ENCODE measurements around the gene CD40LG.

DNA sequence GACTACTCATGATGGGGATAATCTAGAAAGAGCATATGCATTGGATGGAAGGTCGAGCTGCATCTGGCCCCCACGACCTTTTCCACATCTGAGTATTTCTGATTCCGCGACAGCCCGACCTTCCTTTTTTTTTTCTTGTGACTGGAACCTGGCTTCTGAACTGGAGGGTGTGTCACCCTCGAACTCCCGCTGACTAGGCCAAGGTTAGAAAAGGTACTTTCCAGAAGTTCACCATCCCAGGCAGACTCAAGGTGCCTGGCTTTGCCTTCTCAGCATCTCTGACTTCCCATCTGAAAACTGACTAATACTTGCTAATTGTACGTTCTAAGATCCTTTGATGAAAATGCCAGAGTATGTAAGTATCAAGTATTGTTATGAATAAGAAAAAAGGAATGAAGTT lies 49.3 kb upstream of the CD40LG start:
- TF ChIP-seq, protein P1, sequence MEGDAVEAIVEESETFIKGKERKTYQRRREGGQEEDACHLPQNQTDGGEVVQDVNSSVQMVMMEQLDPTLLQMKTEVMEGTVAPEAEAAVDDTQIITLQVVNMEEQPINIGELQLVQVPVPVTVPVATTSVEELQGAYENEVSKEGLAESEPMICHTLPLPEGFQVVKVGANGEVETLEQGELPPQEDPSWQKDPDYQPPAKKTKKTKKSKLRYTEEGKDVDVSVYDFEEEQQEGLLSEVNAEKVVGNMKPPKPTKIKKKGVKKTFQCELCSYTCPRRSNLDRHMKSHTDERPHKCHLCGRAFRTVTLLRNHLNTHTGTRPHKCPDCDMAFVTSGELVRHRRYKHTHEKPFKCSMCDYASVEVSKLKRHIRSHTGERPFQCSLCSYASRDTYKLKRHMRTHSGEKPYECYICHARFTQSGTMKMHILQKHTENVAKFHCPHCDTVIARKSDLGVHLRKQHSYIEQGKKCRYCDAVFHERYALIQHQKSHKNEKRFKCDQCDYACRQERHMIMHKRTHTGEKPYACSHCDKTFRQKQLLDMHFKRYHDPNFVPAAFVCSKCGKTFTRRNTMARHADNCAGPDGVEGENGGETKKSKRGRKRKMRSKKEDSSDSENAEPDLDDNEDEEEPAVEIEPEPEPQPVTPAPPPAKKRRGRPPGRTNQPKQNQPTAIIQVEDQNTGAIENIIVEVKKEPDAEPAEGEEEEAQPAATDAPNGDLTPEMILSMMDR (conservative IDR thresholded peaks at IDR 0.05; ENCODE audit: low read length) = no peak
- TF ChIP-seq EZH2phosphoT487 (IDR thresholded peaks at IDR 0.05; ENCODE audit: borderline replicate concordance) = no peak
